Progenitor cell of endocrine pancreas (in vitro differentiated cells): ENCODE data around the gene CCDC154. TPM values are rescaled to one million over a fixed set of nuclear protein-coding genes. Genes with fewer than 3 reads are reported as not detected.
"Not testable (repeated sequence)": the region's sequence is repeated elsewhere in the genome, so short reads cannot be mapped to it uniquely, and the experiment has no call there.

Source experiments
- DNase-seq: peaks from one replicate; pipeline ENCODE4 v3.0.0; 2021; ENCODE audit warnings: low spot score; ENCODE audit not compliant: unreplicated experiment
- H3K27ac Mint-ChIP-seq: 2 replicates; pipeline ENCODE4 v1.8.0; 2021; ENCODE audit warnings: mild to moderate bottlenecking, moderate library complexity, mixed read lengths
- H3K27me3 Mint-ChIP-seq: 2 replicates; pipeline ENCODE4 v1.8.0; 2021; ENCODE audit warnings: mixed read lengths
- H3K36me3 Mint-ChIP-seq: 2 replicates; pipeline ENCODE4 v1.8.0; 2022; ENCODE audit warnings: mixed read lengths; ENCODE audit not compliant: insufficient read depth
- H3K4me1 Mint-ChIP-seq: 2 replicates; pipeline ENCODE4 v1.8.0; 2021; ENCODE audit warnings: low read depth, mixed read lengths
- H3K4me3 Mint-ChIP-seq: 2 replicates; pipeline ENCODE4 v1.8.0; 2021; ENCODE audit warnings: low read depth, mild to moderate bottlenecking, moderate library complexity, mixed read lengths
- H3K9me3 Mint-ChIP-seq: 2 replicates; pipeline ENCODE4 v1.8.0; 2021; ENCODE audit warnings: low read depth, mixed read lengths
- total RNA-seq: library from RNA; stranded (reverse); gene quantifications from 2 replicates; pipeline ENCODE4 v1.2.1, GENCODE V29; 2021
- TF ChIP-seq, protein P1 (sequence below): fragments of 200-600 bp; sonication (generic); IDR thresholded peaks from one replicate; pipeline ENCODE4 v1.5.0; 2021; ENCODE audit warnings: antibody characterized with exemption, mild to moderate bottlenecking; ENCODE audit not compliant: unreplicated experiment

Gene CCDC154
- total RNA-seq, 1 donor from 2014 or later = 5.7 TPM

DNA sequence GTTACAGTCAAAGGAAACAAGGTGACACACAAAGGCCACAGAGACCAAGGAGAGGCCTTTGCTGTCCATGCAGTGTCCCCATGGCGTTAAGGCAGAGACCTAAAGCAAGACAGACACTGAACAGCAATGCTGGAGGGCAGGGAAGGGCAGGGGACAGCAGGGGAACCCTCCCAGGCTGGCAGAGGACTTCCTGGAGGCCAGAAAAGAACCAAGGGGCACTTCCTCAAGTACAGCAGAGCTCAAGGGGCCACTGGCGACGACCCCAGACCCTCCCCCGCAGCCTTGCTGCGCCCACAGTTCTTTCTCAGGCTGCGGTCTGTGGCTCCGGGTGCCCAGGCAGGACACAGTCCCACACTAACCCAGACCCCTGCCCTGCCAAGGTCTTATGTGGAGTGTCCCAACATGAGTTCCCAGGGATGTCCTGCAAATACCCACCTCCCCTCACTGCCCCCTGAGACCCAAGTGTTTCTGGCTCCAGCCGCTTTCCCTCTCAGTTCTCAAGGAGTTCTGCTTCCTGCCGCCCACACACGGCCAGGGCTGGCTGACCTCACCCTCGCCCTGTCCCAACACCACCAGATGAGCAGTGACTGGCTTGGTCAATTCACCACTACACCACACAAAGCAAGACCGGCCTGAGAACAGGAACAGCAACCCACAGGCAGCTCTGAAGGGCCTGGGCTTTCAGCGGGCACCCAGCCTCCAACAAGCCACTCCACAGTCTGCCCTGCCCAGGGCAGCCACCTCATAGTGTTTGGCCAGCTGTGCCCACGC lies 26.3 kb upstream of the CCDC154 start:
- no peak for DNase-seq
- Mint-ChIP-seq H3K9me3 (no peaks in the 10 kb centered on the region), H3K27ac (no peak overlapping the region), H3K4me3 (no peak overlapping the region), H3K27me3 (no peaks in the 10 kb centered on the region), H3K36me3 (no peaks in the 10 kb centered on the region), H3K4me1 (peaks cover 8% of the 10 kb centered on the region)
- TF ChIP-seq, protein P1, sequence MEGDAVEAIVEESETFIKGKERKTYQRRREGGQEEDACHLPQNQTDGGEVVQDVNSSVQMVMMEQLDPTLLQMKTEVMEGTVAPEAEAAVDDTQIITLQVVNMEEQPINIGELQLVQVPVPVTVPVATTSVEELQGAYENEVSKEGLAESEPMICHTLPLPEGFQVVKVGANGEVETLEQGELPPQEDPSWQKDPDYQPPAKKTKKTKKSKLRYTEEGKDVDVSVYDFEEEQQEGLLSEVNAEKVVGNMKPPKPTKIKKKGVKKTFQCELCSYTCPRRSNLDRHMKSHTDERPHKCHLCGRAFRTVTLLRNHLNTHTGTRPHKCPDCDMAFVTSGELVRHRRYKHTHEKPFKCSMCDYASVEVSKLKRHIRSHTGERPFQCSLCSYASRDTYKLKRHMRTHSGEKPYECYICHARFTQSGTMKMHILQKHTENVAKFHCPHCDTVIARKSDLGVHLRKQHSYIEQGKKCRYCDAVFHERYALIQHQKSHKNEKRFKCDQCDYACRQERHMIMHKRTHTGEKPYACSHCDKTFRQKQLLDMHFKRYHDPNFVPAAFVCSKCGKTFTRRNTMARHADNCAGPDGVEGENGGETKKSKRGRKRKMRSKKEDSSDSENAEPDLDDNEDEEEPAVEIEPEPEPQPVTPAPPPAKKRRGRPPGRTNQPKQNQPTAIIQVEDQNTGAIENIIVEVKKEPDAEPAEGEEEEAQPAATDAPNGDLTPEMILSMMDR = no peak

DNA sequence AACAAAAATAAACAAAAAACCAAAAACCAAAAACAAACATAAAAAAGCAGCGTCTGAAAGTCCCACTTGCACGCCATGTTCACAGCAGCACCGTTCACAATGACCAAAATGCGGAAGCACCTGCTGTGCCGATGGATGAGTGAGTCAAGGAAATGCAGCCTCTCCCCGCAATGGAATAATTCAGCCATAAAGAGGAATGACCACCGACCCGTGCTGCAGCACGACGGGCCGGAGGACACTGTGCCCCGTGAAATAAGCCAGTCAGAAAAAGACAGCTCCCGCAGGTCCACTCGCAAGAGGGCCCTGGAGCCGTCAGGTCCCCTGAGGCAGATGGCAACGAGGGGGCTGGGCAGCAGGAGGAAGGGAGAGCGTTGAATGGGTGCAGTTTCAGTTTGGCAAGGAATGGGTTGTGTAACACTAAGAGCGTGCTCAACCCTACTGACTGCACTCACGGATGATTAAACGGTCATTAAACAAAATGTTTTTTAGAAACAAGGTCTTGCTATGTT lies 25.4 kb upstream of the CCDC154 start:
- Mint-ChIP-seq H3K36me3 (no peaks in the 10 kb centered on the region), H3K27ac (no peak overlapping the region), H3K4me1 (peaks cover 8% of the 10 kb centered on the region), H3K4me3 (no peak overlapping the region), H3K9me3 (no peaks in the 10 kb centered on the region), H3K27me3 (no peaks in the 10 kb centered on the region)
- TF ChIP-seq, protein P1 = no peak
- no peak for DNase-seq

DNA sequence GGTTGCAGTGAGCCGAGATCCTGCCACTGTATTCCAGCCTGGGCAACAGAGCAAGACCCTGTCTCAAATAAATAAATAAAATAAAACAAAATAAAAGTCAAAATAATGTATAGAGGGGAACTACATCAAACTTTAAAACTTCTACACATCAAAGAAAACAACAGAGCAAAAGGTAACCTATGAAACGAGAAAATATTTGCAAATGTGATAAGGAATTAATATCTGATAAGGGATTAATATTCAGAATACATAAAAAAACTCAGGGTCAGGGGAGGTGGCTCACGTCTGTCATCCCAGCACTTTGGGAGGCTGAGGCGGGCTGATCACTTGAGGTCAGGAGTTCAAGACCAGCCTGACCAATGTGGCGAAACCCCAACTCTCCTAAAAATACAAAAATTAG lies 24.8 kb upstream of the CCDC154 start:
- H3K27ac Mint-ChIP-seq, H3K9me3 Mint-ChIP-seq, DNase-seq, H3K4me1 Mint-ChIP-seq, H3K27me3 Mint-ChIP-seq, H3K36me3 Mint-ChIP-seq, H3K4me3 Mint-ChIP-seq: not testable (repeated sequence)

DNA sequence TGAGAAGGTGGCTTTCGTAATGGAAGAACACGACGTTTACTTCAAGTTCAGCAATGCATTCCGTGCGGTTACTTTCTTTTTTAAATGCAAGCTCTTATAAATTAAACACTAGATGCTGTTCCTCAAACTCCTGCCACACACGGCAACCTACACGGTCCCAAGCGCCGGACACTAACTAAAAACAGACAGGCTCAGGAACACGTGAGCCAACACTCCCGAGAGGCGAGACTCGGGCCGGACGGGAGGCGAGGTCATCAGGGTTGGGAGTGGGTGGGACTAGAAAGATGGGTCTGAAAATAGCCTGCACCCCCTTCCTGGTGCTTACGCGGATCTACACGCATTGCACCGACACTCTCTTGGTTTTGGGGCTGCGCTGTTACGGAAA lies 24.1 kb upstream of the CCDC154 start:
- H3K4me3 Mint-ChIP-seq = no peak overlapping the region
- no peak for DNase-seq
- TF ChIP-seq, protein P1 = no peak
- no peaks in the 10 kb centered on the region for H3K9me3 Mint-ChIP-seq
- no peaks in the 10 kb centered on the region for H3K36me3 Mint-ChIP-seq
- H3K27me3 Mint-ChIP-seq = no peaks in the 10 kb centered on the region
- H3K27ac Mint-ChIP-seq = no peak overlapping the region
- peaks cover 3% of the 10 kb centered on the region for H3K4me1 Mint-ChIP-seq

DNA sequence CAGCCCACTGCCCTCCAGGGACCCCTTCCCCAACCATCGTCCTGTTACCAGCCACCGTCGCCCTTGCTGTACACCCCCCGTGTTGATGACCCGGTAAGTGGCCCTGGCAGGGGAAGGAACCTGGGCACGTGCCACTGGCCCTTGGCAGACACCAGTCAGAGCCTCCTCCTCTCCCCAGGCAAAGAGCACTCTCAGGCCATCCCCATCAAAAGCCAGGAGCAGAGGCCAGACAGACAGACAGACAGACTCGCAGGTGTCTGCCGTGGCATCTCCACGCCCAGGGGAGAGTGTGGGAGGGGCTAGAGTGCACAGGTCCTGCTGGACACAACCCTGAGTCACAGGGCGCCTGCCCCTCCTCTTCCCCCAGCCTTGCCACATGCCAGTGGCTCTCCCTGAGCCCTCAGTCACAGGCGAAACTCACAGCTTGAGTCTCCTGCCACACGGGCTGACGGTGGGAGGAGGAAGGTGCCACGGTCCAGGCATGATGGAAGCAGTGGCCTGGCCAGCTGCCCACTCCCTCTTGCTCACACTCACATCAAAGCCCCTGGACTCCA lies 22.7 kb upstream of the CCDC154 start:
- H3K27me3 Mint-ChIP-seq = no peaks in the 10 kb centered on the region
- no peak overlapping the region for H3K27ac Mint-ChIP-seq
- no peaks in the 10 kb centered on the region for H3K9me3 Mint-ChIP-seq
- no peaks in the 10 kb centered on the region for H3K36me3 Mint-ChIP-seq
- TF ChIP-seq, protein P1 = no peak
- H3K4me1 Mint-ChIP-seq = no peaks in the 10 kb centered on the region
- H3K4me3 Mint-ChIP-seq = no peak overlapping the region
- no peak for DNase-seq

DNA sequence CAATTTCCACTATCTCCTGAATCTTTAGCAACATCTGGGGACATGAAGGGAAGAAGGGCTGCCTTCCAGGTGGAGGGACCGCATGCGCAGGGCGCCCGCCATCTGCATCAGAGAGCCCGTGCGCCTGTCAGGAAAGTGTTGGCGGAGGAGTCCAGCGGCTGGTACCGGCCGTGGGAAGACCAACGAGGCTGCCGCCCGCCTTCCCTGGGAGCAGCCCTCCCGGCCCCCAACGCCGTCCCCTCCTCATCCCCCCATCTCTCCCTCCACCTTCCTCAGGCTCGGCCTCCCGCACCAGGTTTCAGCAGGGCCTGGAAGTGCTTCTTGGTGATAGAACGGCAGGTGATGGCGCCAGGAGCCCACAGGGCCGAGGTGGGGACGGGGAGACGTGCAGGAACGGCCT lies 21.7 kb upstream of the CCDC154 start:
- Mint-ChIP-seq H3K36me3 (no peaks in the 10 kb centered on the region), H3K27me3 (no peaks in the 10 kb centered on the region), H3K9me3 (no peaks in the 10 kb centered on the region), H3K27ac (no peak overlapping the region), H3K4me1 (no peaks in the 10 kb centered on the region), H3K4me3 (no peak overlapping the region)
- TF ChIP-seq, protein P1 = no peak
- DNase-seq = no peak
